Measurements from ENCODE around the gene NFKBIL1. TPM values are rescaled to one million over a fixed set of nuclear protein-coding genes. Genes with fewer than 3 reads are reported as not detected.

The NFKBIL1 gene
- total and polyA plus RNA-seq, 9 of the 15 experiments (the other 6 are each of a cell fraction or from before 2014, with no cell fraction given), result 0.49 to 33.1 (median 7.6) TPM

DNA sequence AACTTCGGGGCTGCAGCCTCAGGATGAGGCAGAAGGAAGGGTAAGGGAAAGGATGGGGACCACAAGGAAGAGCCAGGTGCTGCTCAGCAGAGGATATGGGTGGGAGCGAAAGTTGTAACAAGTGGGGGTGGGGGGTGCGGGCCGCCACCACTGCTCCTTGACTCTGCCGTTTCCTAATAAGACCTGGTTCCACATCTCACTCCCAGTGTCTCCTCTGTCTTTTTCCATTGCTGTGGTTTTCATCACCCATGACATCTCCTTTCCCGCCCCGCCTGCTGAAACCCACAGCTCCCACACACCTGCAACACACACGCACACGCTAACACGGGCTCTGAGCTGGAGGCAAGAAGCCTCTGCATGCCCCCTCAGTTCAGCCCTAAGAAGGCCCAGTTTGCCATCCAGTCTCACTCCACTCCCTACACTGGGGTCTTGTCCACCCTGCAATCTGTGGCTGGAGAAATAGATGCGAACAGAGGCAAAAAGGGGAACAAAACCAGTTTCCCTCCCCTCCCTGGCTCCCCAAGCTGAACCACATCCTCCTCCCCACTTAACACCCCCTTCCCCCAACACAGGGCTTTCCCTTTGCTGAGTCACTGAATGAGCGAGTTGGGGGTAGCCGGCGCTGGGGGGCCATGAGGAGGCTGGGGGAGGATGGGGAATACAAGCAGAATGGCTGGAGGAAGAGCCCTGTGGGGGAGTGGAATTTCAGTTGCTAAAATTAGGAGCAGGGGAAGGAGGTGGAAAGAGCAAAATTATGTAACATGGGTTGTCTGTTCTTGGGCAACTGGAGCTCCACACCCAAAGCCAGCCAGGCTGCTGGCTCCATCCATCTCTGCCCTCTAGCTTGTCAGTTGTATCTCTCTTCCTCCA is 11.5 kb downstream of the NFKBIL1 start (continued):
- TF ChIP-seq BHLHE40 (IDR thresholded peaks at IDR 0.05; ENCODE audit: low read length) (no peak), SUPT5H (IDR thresholded peaks at IDR 0.05) (no peak), KDM4B (IDR thresholded peaks at IDR 0.05; ENCODE audit: borderline replicate concordance in 2 of 2, low read depth in 1 of 2) (peak in 1 of 2 experiments; percentile 78; a peak in 1 of 4 replicates), SMARCB1 (IDR thresholded peaks at IDR 0.05; ENCODE audit: insufficient read length, low read depth) (no peak), XRCC4 (IDR thresholded peaks at IDR 0.05; ENCODE audit: extremely low read depth, insufficient read depth, insufficient read length) (no peak), RFX1 (IDR thresholded peaks at IDR 0.05) (no peak), YY1 (IDR thresholded peaks at IDR 0.05; ENCODE audit: borderline replicate concordance in 1 of 3, control insufficient read depth in 1 of 3, extremely low read depth in 1 of 3, insufficient read depth in 3 of 3, insufficient read length in 1 of 3, insufficient replicate concordance in 2 of 3, low read depth in 1 of 3, low read length in 2 of 3) (peak in 1 of 3 experiments; percentile 31), SFPQ (IDR thresholded peaks at IDR 0.05; ENCODE audit: low read depth, low read length) (no peak), PHF21A (IDR thresholded peaks at IDR 0.05; ENCODE audit: borderline replicate concordance, low read depth) (no peak), NBN (IDR thresholded peaks at IDR 0.05; ENCODE audit: low read depth) (peak; percentile 36; the same call in 1 of the 2 replicates), STAT5B (CRISPR knock-in tag; IDR thresholded peaks at IDR 0.05) (no peak), ZNF507 (tag; conservative IDR thresholded peaks at IDR 0.05) (no peak), CC2D1A (IDR thresholded peaks at IDR 0.05) (no peak), TGIF2 (CRISPR knock-in tag; IDR thresholded peaks at IDR 0.05) (no peak), HIVEP1 (CRISPR knock-in tag; IDR thresholded peaks at IDR 0.05) (peak; percentile 89), IRF2 (CRISPR knock-in tag; IDR thresholded peaks at IDR 0.05) (no peak), ZC3H8 (IDR thresholded peaks at IDR 0.05) (no peak), AFF1 (IDR thresholded peaks at IDR 0.05; ENCODE audit: low read depth in 1 of 2, partially characterized antibody in 2 of 2) (peak in 1 of 2 experiments; percentile 38), ZBTB7A (IDR thresholded peaks at IDR 0.05; ENCODE audit: borderline replicate concordance, control insufficient read depth, low read depth, low read length) (peak; percentile 72; the same call in 1 of the 2 replicates), CHCHD3 (CRISPR knock-in tag; IDR thresholded peaks at IDR 0.05) (no peak), CHD2 (IDR thresholded peaks at IDR 0.05; ENCODE audit: low read depth, low read length) (no peak), ARID1B (IDR thresholded peaks at IDR 0.05) (peak; percentile 70), SMARCA4 (IDR thresholded peaks at IDR 0.05) (peak; percentile 61)
